HepG2 (cell line): ENCODE results near the gene ISOC2. TPM values are rescaled to one million over a fixed set of nuclear protein-coding genes. Genes with fewer than 3 reads are reported as not detected.

ENCODE experiments used
- ATRX ChIP-seq: sonication (generic); formaldehyde crosslinking; IDR thresholded peaks from 2 replicates; pipeline ENCODE4 v1.4.0; 2020; ENCODE audit warnings: missing genetic modification reagents, borderline replicate concordance
- CSRNP2 ChIP-seq: sonication (generic); formaldehyde crosslinking; conservative IDR thresholded peaks from 2 replicates; pipeline ENCODE4 v1.8.0; 2022; ENCODE audit warnings: low read depth, missing genetic modification reagents
- FOXA3 ChIP-seq: IDR thresholded peaks from 2 replicates; pipeline ENCODE4 v1.6.1; 2016; ENCODE audit warnings: missing genetic modification reagents, missing compliant biosample characterization
- IKZF5 ChIP-seq: IDR thresholded peaks from 2 replicates; pipeline ENCODE4 v1.6.1; 2018; ENCODE audit warnings: missing genetic modification reagents, mild to moderate bottlenecking, missing compliant biosample characterization
- PHF21A ChIP-seq: sonication (generic); formaldehyde crosslinking; IDR thresholded peaks from 2 replicates; pipeline ENCODE4 v1.5.0; 2020; ENCODE audit warnings: mild to moderate bottlenecking, missing genetic modification reagents
- SMAD3 ChIP-seq: sonication (generic); formaldehyde crosslinking; IDR thresholded peaks from 2 replicates; pipeline ENCODE4 v1.4.0; 2020; ENCODE audit warnings: missing genetic modification reagents
- ZFYVE20 ChIP-seq: sonication (generic); formaldehyde crosslinking; IDR thresholded peaks from 2 replicates; pipeline ENCODE4 v1.8.0; 2023; ENCODE audit warnings: low read depth, mild to moderate bottlenecking, moderate library complexity, missing genetic modification reagents, borderline replicate concordance
- ZNF318 ChIP-seq: sonication (generic); formaldehyde crosslinking; IDR thresholded peaks from 2 replicates; pipeline ENCODE4 v1.4.0; 2020; ENCODE audit warnings: mild to moderate bottlenecking, missing genetic modification reagents
- ZNF337 ChIP-seq: sonication (generic); formaldehyde crosslinking; IDR thresholded peaks from 2 replicates; pipeline ENCODE4 v1.5.1; 2020; ENCODE audit warnings: missing genetic modification reagents, low read depth, mild to moderate bottlenecking, borderline replicate concordance
- polyA plus RNA-seq, 8 experiments: library from polyadenylated mRNA; depleted of rRNA in 3 of 8; stranded (reverse) in 7 of 8; unstranded in 1 of 8; fragments of >200 nt; fragmentation: Illumina TruSeq in 4 of 8; extraction: Trizol in 4 of 8; gene quantifications; 2 replicates each; pipeline versions ENCODE4 v1.2.1 to v1.2.3, GENCODE V29; 2011 to 2016; ENCODE audit warnings: low read depth in 4 of 8, missing spikeins in 1 of 8, mixed read lengths in 1 of 8; ENCODE audit not compliant: insufficient read depth in 1 of 8
- total RNA-seq, 5 experiments: library from RNA; depleted of rRNA; stranded (reverse); fragments of >200 nt; fragmentation: Illumina TruSeq; extraction: Trizol; gene quantifications; 2 replicates each; pipeline ENCODE4 v1.2.3, GENCODE V29; 2016; ENCODE audit warnings: low read depth in 1 of 5
- TF ChIP-seq, protein P1 (sequence below): sonication (generic); formaldehyde crosslinking; IDR thresholded peaks from 2 replicates; pipeline ENCODE4 v1.4.0; 2020; ENCODE audit warnings: missing genetic modification reagents
- TF ChIP-seq, protein P2 (sequence below), 2 experiments: sonication (generic) in 1 of 2; formaldehyde crosslinking in 1 of 2; IDR thresholded peaks; 2 replicates each; pipeline versions ENCODE4 v1.5.1 to v1.6.1; 2011 to 2020; ENCODE audit warnings: borderline replicate concordance in 1 of 2, low read depth in 1 of 2, low read length in 1 of 2, mild to moderate bottlenecking in 1 of 2, missing genetic modification reagents in 1 of 2, moderate library complexity in 1 of 2

The ISOC2 gene
- total and polyA plus RNA-seq, 2 of the 13 experiments (the other 11 are each of a cell fraction or from before 2014, with no cell fraction given): 76.8 to 105 TPM

- TF ChIP-seq, protein P1, sequence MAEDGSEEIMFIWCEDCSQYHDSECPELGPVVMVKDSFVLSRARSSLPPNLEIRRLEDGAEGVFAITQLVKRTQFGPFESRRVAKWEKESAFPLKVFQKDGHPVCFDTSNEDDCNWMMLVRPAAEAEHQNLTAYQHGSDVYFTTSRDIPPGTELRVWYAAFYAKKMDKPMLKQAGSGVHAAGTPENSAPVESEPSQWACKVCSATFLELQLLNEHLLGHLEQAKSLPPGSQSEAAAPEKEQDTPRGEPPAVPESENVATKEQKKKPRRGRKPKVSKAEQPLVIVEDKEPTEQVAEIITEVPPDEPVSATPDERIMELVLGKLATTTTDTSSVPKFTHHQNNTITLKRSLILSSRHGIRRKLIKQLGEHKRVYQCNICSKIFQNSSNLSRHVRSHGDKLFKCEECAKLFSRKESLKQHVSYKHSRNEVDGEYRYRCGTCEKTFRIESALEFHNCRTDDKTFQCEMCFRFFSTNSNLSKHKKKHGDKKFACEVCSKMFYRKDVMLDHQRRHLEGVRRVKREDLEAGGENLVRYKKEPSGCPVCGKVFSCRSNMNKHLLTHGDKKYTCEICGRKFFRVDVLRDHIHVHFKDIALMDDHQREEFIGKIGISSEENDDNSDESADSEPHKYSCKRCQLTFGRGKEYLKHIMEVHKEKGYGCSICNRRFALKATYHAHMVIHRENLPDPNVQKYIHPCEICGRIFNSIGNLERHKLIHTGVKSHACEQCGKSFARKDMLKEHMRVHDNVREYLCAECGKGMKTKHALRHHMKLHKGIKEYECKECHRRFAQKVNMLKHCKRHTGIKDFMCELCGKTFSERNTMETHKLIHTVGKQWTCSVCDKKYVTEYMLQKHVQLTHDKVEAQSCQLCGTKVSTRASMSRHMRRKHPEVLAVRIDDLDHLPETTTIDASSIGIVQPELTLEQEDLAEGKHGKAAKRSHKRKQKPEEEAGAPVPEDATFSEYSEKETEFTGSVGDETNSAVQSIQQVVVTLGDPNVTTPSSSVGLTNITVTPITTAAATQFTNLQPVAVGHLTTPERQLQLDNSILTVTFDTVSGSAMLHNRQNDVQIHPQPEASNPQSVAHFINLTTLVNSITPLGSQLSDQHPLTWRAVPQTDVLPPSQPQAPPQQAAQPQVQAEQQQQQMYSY: no peak
- no peak for TF ChIP-seq CSRNP2 (CRISPR knock-in tag)
- TF ChIP-seq FOXA3 (CRISPR knock-in tag): 0 out of 2 replicates have a peak, but pooled peaks have one; percentile 14
- no peak for TF ChIP-seq PHF21A
- no peak for TF ChIP-seq ATRX (CRISPR knock-in tag)
- peak; percentile 87; the same call in 1 of the 2 replicates for TF ChIP-seq ZFYVE20 (CRISPR knock-in tag)
- peak; percentile 70; the same call in 1 of the 2 replicates for TF ChIP-seq IKZF5 (CRISPR knock-in tag)
- no peak for TF ChIP-seq ZNF318 (CRISPR knock-in tag)
- TF ChIP-seq ZNF337 (CRISPR knock-in tag): no peak
- TF ChIP-seq SMAD3 (CRISPR knock-in tag): peak; percentile 71; the same call in 1 of the 2 replicates
- TF ChIP-seq, protein P2, sequence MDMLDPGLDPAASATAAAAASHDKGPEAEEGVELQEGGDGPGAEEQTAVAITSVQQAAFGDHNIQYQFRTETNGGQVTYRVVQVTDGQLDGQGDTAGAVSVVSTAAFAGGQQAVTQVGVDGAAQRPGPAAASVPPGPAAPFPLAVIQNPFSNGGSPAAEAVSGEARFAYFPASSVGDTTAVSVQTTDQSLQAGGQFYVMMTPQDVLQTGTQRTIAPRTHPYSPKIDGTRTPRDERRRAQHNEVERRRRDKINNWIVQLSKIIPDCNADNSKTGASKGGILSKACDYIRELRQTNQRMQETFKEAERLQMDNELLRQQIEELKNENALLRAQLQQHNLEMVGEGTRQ (IDR thresholded peaks at IDR 0.05; ENCODE audit: low read depth, low read length): no peak
- TF ChIP-seq, protein P2 (CRISPR knock-in tag; IDR thresholded peaks at IDR 0.05; ENCODE audit: borderline replicate concordance): no peak
Observed at GRCh38 chr19:55437410-55437809, 24.0 kb downstream of the ISOC2 start (continued).
